OCI-LY1 (cell line): ENCODE data around the gene MYD88.

Experiments
- H2AFZ ChIP-seq: fragments of 200-600 bp; sonication (generic), shearing (Covaris generic); 2 replicates; pipeline ENCODE4 v1.6.0; 2014; ENCODE audit warnings: antibody characterized with exemption, mild to moderate bottlenecking, low read length
- H3F3A ChIP-seq: fragments of 200-600 bp; sonication (generic), shearing (Covaris generic); 2 replicates; pipeline ENCODE4 v1.6.0; 2014; ENCODE audit warnings: mild to moderate bottlenecking, antibody characterized with exemption, low read length, moderate library complexity; ENCODE audit not compliant: insufficient read depth
- H3K27ac ChIP-seq: fragments of 200-600 bp; sonication (generic); 2 replicates; pipeline ENCODE4 v1.5.1; 2014; ENCODE audit warnings: low read length, mixed run types, mild to moderate bottlenecking, low read depth; ENCODE audit not compliant: poor library complexity, severe bottlenecking
- H3K27me3 ChIP-seq: fragments of 200-600 bp; sonication (generic); 2 replicates; pipeline ENCODE4 v1.6.0; 2014; ENCODE audit warnings: antibody characterized with exemption, mild to moderate bottlenecking, low read length, moderate library complexity; ENCODE audit not compliant: insufficient read depth
- H3K36me3 ChIP-seq: fragments of 200-600 bp; sonication (generic); 2 replicates; pipeline ENCODE4 v1.6.1; 2014; ENCODE audit warnings: mild to moderate bottlenecking, antibody characterized with exemption, low read length, moderate library complexity, mixed read lengths; ENCODE audit not compliant: insufficient read depth
- H3K4me1 ChIP-seq: fragments of 200-600 bp; sonication (generic); 2 replicates; pipeline ENCODE4 v1.5.1; 2014; ENCODE audit warnings: mild to moderate bottlenecking, low read length, moderate library complexity; ENCODE audit not compliant: insufficient read depth, severe bottlenecking
- H3K4me2 ChIP-seq: fragments of 200-600 bp; sonication (generic), shearing (Covaris generic); 2 replicates; pipeline ENCODE4 v1.6.1; 2014; ENCODE audit warnings: low read length
- H3K4me3 ChIP-seq: fragments of 200-600 bp; sonication (generic); 2 replicates; pipeline ENCODE4 v1.5.1; 2014; ENCODE audit warnings: low read length, low read depth, mild to moderate bottlenecking, mixed read lengths; ENCODE audit not compliant: poor library complexity, severe bottlenecking
- H3K79me2 ChIP-seq: fragments of 200-600 bp; shearing (Covaris generic); 2 replicates; pipeline ENCODE4 v1.6.1; 2016; ENCODE audit warnings: mixed run types, low read length, mixed read lengths; ENCODE audit not compliant: insufficient read depth
- H3K9ac ChIP-seq: fragments of 200-600 bp; sonication (generic), shearing (Covaris generic); 2 replicates; pipeline ENCODE4 v1.6.1; 2014; ENCODE audit warnings: mild to moderate bottlenecking, low read length, mixed read lengths
- H3K9me2 ChIP-seq: fragments of 200-600 bp; sonication (generic), shearing (Covaris generic); 2 replicates; pipeline ENCODE4 v1.6.1; 2014; ENCODE audit warnings: low read depth, mild to moderate bottlenecking, low read length, mixed read lengths
- H3K9me3 ChIP-seq: fragments of 200-600 bp; shearing (Covaris generic); 2 replicates; pipeline ENCODE4 v1.6.1; 2014; ENCODE audit warnings: low read length, mixed read lengths
- H4K20me1 ChIP-seq: fragments of 200-600 bp; sonication (generic), shearing (Covaris generic); 2 replicates; pipeline ENCODE4 v1.6.0; 2016; ENCODE audit warnings: mild to moderate bottlenecking, low read length; ENCODE audit not compliant: insufficient read depth
- EZH2 ChIP-seq: fragments of 200-600 bp; sonication (generic), shearing (Covaris generic); IDR thresholded peaks from 2 replicates; pipeline ENCODE4 v1.8.0; 2017; ENCODE audit warnings: borderline replicate concordance, mixed run types, mild to moderate bottlenecking, antibody characterized with exemption, low read length, moderate library complexity, mixed read lengths
- TF ChIP-seq, protein P1 (sequence below): fragments of 200-600 bp; sonication (generic), shearing (Covaris generic); IDR thresholded peaks from 2 replicates; pipeline ENCODE4 v1.5.1; 2017; ENCODE audit warnings: mild to moderate bottlenecking, antibody characterized with exemption, low read length, moderate library complexity, mixed read lengths

Gene MYD88

DNA sequence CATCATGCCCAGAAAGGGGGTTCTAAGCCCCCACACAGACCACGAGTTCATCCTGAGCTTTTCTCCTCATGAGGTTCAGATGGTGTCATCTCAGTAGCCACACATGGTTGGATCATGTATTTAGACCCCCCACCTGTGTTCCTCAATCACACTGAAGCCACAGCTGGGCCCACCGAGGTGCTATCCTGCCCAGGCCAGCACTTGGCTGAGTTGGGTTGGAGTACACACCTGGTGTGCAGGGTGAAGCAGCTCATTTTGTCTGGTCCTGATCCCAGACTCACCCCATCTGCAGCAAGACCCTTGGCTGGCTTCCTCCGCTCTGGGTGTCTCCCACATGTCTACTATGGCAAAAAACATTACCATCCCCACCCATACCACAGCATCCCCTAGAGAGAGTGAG, 43.5 kb upstream of the MYD88 start:
- Histone ChIP-seq H3K9me2 (no peaks in the 10 kb centered on the region), H3K27me3 (0 out of 2 replicates have a peak, but pooled peaks cover 5% of the 10 kb centered on the region), H3K4me3 (no peak overlapping the region), H3F3A (no peaks in the 10 kb centered on the region), H3K79me2 (no peaks in the 10 kb centered on the region), H3K4me1 (no peaks in the 10 kb centered on the region), H3K9ac (no peak overlapping the region), H2AFZ (no peak overlapping the region), H3K27ac (no peak overlapping the region), H4K20me1 (no peaks in the 10 kb centered on the region), H3K36me3 (no peaks in the 10 kb centered on the region), H3K4me2 (no peak overlapping the region), H3K9me3 (no peaks in the 10 kb centered on the region)
- no peak for TF ChIP-seq EZH2
- TF ChIP-seq, protein P1, sequence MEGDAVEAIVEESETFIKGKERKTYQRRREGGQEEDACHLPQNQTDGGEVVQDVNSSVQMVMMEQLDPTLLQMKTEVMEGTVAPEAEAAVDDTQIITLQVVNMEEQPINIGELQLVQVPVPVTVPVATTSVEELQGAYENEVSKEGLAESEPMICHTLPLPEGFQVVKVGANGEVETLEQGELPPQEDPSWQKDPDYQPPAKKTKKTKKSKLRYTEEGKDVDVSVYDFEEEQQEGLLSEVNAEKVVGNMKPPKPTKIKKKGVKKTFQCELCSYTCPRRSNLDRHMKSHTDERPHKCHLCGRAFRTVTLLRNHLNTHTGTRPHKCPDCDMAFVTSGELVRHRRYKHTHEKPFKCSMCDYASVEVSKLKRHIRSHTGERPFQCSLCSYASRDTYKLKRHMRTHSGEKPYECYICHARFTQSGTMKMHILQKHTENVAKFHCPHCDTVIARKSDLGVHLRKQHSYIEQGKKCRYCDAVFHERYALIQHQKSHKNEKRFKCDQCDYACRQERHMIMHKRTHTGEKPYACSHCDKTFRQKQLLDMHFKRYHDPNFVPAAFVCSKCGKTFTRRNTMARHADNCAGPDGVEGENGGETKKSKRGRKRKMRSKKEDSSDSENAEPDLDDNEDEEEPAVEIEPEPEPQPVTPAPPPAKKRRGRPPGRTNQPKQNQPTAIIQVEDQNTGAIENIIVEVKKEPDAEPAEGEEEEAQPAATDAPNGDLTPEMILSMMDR, result no peak

DNA sequence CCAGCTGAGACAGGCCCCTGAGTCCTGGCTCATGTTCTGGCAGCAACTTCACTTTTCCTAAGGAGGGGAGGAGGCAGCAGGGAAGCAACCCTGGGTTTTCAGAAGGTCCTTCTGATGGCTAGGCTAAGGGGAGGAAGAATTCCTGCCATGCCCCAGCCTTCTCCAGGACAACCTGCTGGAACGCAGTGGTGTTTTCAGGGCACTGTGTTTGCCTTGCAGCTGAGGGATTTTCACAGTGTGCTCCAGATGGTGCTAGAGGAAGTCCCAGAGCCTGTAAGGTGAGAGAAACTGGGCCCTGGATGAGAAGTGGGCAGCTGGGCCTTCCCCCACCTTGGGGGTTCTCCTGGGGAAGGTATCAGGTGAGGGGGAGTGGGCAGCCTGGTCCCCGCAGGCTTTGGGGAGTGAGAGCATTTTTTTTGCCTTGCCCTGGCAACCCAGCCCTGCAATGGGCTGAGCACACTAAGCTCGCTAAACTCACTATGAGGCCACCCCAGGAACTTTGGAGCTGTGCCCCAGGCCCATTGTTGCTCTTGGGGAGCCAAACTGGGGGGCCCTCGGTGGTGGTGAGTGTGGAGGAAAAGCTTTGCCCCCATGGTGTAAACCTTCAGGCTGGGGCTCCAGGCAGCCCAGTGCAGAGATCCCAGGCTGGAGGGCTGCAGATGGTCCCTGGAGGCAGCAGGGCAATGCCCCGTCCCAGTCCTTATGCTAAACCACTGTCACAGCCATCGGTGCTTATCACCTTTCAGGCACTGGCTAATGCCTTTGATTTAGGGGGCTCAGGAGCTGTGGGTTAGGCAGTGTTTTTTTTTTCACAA, 42.6 kb upstream of the MYD88 start:
- Histone ChIP-seq H3K9ac (no peak overlapping the region), H3K4me1 (no peaks in the 10 kb centered on the region), H3K9me3 (no peaks in the 10 kb centered on the region), H3K36me3 (no peaks in the 10 kb centered on the region), H3F3A (no peaks in the 10 kb centered on the region), H3K27me3 (0 out of 2 replicates have a peak, but pooled peaks cover 5% of the 10 kb centered on the region), H3K4me3 (no peak overlapping the region), H3K9me2 (no peaks in the 10 kb centered on the region), H4K20me1 (no peaks in the 10 kb centered on the region), H3K4me2 (no peak overlapping the region), H3K27ac (no peak overlapping the region), H3K79me2 (no peaks in the 10 kb centered on the region), H2AFZ (no peak overlapping the region)
- TF ChIP-seq, protein P1, result no peak
- TF ChIP-seq EZH2, result no peak

DNA sequence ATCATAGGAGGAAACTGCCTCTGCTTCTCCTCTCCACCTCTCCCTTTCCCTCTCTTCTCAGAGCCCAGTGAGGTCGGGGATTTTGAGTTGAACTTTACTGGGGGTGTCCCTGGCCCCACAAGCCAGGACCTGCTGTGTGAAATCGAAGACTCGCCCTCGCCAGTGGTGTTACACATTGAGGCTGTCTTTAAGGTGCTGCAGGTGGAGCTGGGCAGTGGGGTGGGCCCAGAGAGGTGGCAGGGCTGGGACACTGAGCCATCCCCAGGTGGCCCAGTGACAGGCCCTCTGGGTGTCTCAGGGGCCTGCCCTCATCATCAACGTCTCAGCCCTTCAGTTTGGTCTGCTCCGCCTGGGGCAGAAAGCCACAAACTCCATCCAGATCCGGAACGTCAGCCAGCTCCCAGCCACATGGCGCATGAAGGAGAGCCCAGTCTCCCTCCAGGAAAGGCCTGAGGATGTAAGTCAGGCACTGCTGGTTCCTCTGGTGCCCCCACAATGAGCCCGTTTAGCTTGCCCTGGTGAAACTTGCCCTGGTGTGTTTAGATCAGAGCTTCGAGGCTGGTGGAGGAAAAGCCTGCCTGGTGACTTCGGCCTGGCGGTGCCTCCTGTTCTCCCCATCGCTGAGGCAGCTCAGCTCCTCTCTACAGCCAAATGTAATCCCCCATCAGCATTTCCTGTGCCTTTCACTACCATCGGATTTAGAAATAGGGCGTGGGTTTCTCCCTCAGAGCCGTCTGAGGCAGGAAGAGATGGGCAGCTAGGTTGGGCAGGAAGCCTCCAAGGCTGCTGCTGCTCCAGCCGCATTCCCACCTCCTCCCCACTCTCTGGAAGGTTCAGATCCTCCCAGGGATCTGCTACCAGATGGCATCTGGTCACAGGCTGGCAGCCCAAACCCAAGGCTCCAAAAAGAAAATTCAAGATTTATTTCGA, 40.8 kb upstream of the MYD88 start:
- TF ChIP-seq EZH2, result no peak
- TF ChIP-seq, protein P1, result no peak
- no peaks in the 10 kb centered on the region for H3K36me3 ChIP-seq
- H4K20me1 ChIP-seq, result no peaks in the 10 kb centered on the region
- no peak overlapping the region for H3K4me3 ChIP-seq
- H3K27me3 ChIP-seq, result 0 out of 2 replicates have a peak, but pooled peaks cover 5% of the 10 kb centered on the region
- no peaks in the 10 kb centered on the region for H3K79me2 ChIP-seq
- H3K4me1 ChIP-seq, result no peaks in the 10 kb centered on the region
- H3K9ac ChIP-seq, result no peak overlapping the region
- H3K9me2 ChIP-seq, result no peaks in the 10 kb centered on the region
- no peak overlapping the region for H3K27ac ChIP-seq
- no peaks in the 10 kb centered on the region for H3F3A ChIP-seq
- H2AFZ ChIP-seq, result no peak overlapping the region
- H3K4me2 ChIP-seq, result no peak overlapping the region
- no peaks in the 10 kb centered on the region for H3K9me3 ChIP-seq
